ENCODE data around the gene TTC39B.

TTC39B gene

GRCh38 chr9:15187589-15187988, 119.4 kb downstream of the TTC39B start:
- FAIRE-seq, result no peak
- no peak for DNase-seq (ENCODE audit: insufficient read length, low spot score)

GRCh38 chr9:15182730-15183129, 124.3 kb downstream of the TTC39B start:
- DNase-seq (ENCODE audit: insufficient read length, low spot score) (no peak), FAIRE-seq (no peak)

- DNase-seq (ENCODE audit: insufficient read length, low spot score) (no peak), FAIRE-seq (no peak)
These were observed 124.9 kb downstream of the TTC39B start for GRCh38 chr9:15182101-15182551.

- DNase-seq (ENCODE audit: insufficient read length, low spot score) (no peak), FAIRE-seq (no peak)
These were observed 126.9 kb downstream of the TTC39B start for GRCh38 chr9:15180124-15180523.

GRCh38 chr9:15178631-15179030, 128.4 kb downstream of the TTC39B start:
- DNase-seq (ENCODE audit: insufficient read length, low spot score), result no peak
- FAIRE-seq, result no peak

- FAIRE-seq (no peak), DNase-seq (ENCODE audit: insufficient read length, low spot score) (no peak)
These were observed 130.2 kb downstream of the TTC39B start for GRCh38 chr9:15176836-15177235.

GRCh38 chr9:15163931-15164330, 143.1 kb downstream of the TTC39B start:
- FAIRE-seq, result no peak
- no peak for DNase-seq (ENCODE audit: insufficient read length, low spot score)

- DNase-seq (ENCODE audit: insufficient read length, low spot score), result no peak
- no peak for FAIRE-seq
These were observed 145.3 kb downstream of the TTC39B start for GRCh38 chr9:15161753-15162152.

GRCh38 chr9:15160673-15161072, 146.3 kb downstream of the TTC39B start:
- DNase-seq (ENCODE audit: insufficient read length, low spot score), result no peak
- no peak for FAIRE-seq

- FAIRE-seq, result no peak
- DNase-seq (ENCODE audit: insufficient read length, low spot score), result no peak
These were observed 149.0 kb downstream of the TTC39B start for GRCh38 chr9:15158064-15158463.

- FAIRE-seq (no peak), DNase-seq (ENCODE audit: insufficient read length, low spot score) (no peak)
These were observed 149.6 kb downstream of the TTC39B start for GRCh38 chr9:15157381-15157780.

- DNase-seq (ENCODE audit: insufficient read length, low spot score) (no peak), FAIRE-seq (no peak)
These were observed 150.8 kb downstream of the TTC39B start for GRCh38 chr9:15156241-15156640.

- DNase-seq (ENCODE audit: insufficient read length, low spot score), result no peak
- FAIRE-seq, result no peak
These were observed 151.2 kb downstream of the TTC39B start for GRCh38 chr9:15155826-15156225.

GRCh38 chr9:15155323-15155722, 151.7 kb downstream of the TTC39B start:
- DNase-seq (ENCODE audit: insufficient read length, low spot score) (no peak), FAIRE-seq (no peak)

- no peak for DNase-seq (ENCODE audit: insufficient read length, low spot score)
These were observed 152.3 kb downstream of the TTC39B start for GRCh38 chr9:15154677-15155076.

GRCh38 chr9:15153961-15154360, 153.1 kb downstream of the TTC39B start:
- FAIRE-seq, result no peak
- DNase-seq (ENCODE audit: insufficient read length, low spot score), result no peak

More at GRCh38 chr9:15154677-15155076, 152.3 kb downstream of the TTC39B start:
- no peak for FAIRE-seq

GRCh38 chr9:15150939-15151338, 156.1 kb downstream of the TTC39B start:
- DNase-seq (ENCODE audit: insufficient read length, low spot score) (no peak), FAIRE-seq (no peak)

GRCh38 chr9:15149450-15149849, 157.6 kb downstream of the TTC39B start:
- FAIRE-seq (no peak), DNase-seq (ENCODE audit: insufficient read length, low spot score) (no peak)

GRCh38 chr9:15146268-15146700, 160.7 kb downstream of the TTC39B start:
- DNase-seq (ENCODE audit: insufficient read length, low spot score) (no peak), FAIRE-seq (no peak)

GRCh38 chr9:15144622-15145061, 162.4 kb downstream of the TTC39B start:
- no peak for FAIRE-seq
- DNase-seq (ENCODE audit: insufficient read length, low spot score), result no peak

- FAIRE-seq (peak; percentile 90), DNase-seq (ENCODE audit: insufficient read length, low spot score) (peak; percentile 29)
These were observed 164.0 kb downstream of the TTC39B start for GRCh38 chr9:15142878-15143534.

- no peak for DNase-seq (ENCODE audit: insufficient read length, low spot score)
- no peak for FAIRE-seq
These were observed 167.0 kb downstream of the TTC39B start for GRCh38 chr9:15140051-15140450.

- FAIRE-seq (no peak), DNase-seq (ENCODE audit: insufficient read length, low spot score) (no peak)
These were observed 167.5 kb downstream of the TTC39B start for GRCh38 chr9:15139469-15139868.

All from GM19239 (cell line).